ENCODE results near the gene DUT.

DNA sequence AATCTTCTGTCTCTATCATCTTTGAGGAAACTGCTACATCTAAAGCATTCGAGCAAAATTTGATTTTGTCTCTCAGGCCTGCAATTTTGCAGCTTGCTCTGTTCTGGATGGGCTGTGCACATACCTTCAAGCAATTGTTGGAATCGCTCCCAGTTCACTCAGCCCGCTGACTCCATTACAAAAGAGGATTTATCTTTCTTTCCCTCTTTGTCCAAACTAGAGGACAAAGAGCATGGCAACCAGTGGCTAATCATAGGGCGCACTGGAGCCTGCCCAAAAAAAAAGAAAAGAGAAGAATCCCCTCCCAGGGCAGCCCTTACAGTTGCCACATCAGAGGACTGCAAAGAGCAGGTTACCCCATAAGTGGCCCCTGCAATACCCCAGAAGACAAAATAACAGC, 49.0 kb upstream of the DUT start:
- TF ChIP-seq, protein P1, sequence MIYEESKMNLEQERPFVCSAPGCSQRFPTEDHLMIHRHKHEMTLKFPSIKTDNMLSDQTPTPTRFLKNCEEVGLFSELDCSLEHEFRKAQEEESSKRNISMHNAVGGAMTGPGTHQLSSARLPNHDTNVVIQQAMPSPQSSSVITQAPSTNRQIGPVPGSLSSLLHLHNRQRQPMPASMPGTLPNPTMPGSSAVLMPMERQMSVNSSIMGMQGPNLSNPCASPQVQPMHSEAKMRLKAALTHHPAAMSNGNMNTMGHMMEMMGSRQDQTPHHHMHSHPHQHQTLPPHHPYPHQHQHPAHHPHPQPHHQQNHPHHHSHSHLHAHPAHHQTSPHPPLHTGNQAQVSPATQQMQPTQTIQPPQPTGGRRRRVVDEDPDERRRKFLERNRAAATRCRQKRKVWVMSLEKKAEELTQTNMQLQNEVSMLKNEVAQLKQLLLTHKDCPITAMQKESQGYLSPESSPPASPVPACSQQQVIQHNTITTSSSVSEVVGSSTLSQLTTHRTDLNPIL (CRISPR knock-in tag; IDR thresholded peaks at IDR 0.05; ENCODE audit: low read depth): no peak
- no peak for TF ChIP-seq ZNF8 (CRISPR knock-in tag; IDR thresholded peaks at IDR 0.05)
